Body of pancreas (tissue), 4 donors: Measurements from ENCODE around the gene METAP1. TPM values are rescaled to one million over a fixed set of nuclear protein-coding genes. Genes with fewer than 3 reads are reported as not detected.
A peak's percentile ranks its signal among the peaks of the same experiment; 100 is the strongest.

Experiments
- ATAC-seq: fragments of 150-250 bp; one replicate; pipeline ENCODE4 v1.9.1; 2016
- DNase-seq, 4 donors: peaks; one replicate each; pipeline ENCODE4 v3.0.0-alpha.2; 2019
- H3K27ac ChIP-seq, 4 donors: fragments of 200-600 bp; sonication (generic); 1 replicate in 3 of 4; 2 replicates in 1 of 4; pipeline versions ENCODE4 v1.5.1 to v1.6.1; 2016 to 2019; ENCODE audit warnings: mild to moderate bottlenecking in 1 of 4, mixed read lengths in 1 of 4, moderate library complexity in 1 of 4
- H3K27me3 ChIP-seq, 2 donors: fragments of 200-600 bp; sonication (generic); one replicate each; pipeline ENCODE4 v1.6.0; 2016; ENCODE audit warnings: mild to moderate bottlenecking in 1 of 2
- H3K36me3 ChIP-seq, 2 donors: fragments of 200-600 bp; sonication (generic); replicated peaks in 1 of 2; 2 replicates each; pipeline ENCODE4 v1.5.1; 2016; ENCODE audit warnings: low read depth in 2 of 2; ENCODE audit not compliant: insufficient read depth in 1 of 2
- H3K4me1 ChIP-seq: fragments of 200-600 bp; sonication (generic); one replicate; pipeline ENCODE4 v1.6.0; 2016
- H3K4me3 ChIP-seq, 2 donors: fragments of 200-600 bp; sonication (generic); 1 replicate in 1 of 2; 2 replicates in 1 of 2; pipeline ENCODE4 v1.5.1; 2016 to 2019
- H3K9me3 ChIP-seq, 3 donors: fragments of 200-600 bp; sonication (generic); 1 replicate in 2 of 3; 2 replicates in 1 of 3; pipeline ENCODE4 v1.5.1; 2016
- CTCF ChIP-seq, 7 experiments: fragments of 450-650 bp in 4 of 7; fragments of 200-600 bp in 3 of 7; sonication (generic) in 3 of 7; IDR thresholded peaks; one replicate each; pipeline ENCODE4 v1.5.1; 2016 to 2019; ENCODE audit warnings: antibody characterized with exemption in 7 of 7
- POLR2A ChIP-seq, 3 donors: fragments of 450-650 bp; IDR thresholded peaks; one replicate each; pipeline ENCODE4 v1.6.1; 2016; ENCODE audit warnings: antibody characterized with exemption in 3 of 3, mild to moderate bottlenecking in 2 of 3
- WGBS, 2 donors: methylation state at CpG; one replicate each; pipeline ENCODE4 v1.1.5; 2017; 5-methylcytosine and 5-hydroxymethylcytosine counted together
- intact Hi-C: fragments of 100-400 bp; cut with DNase I; formaldehyde crosslinking; loops from one replicate; pipeline ENCODE4 v1.15.1; 2023
- total RNA-seq, 2 donors: library from RNA; depleted of rRNA; stranded (reverse); fragments of >200 nt; gene quantifications; one replicate each; pipeline ENCODE4 v1.1.0, GENCODE V29; 2016

The METAP1 gene
- total RNA-seq, 2 donors from 2014 or later = 21.1 to 21.8 TPM

- TF ChIP-seq CTCF (IDR thresholded peaks at IDR 0.05) (no peak), POLR2A (IDR thresholded peaks at IDR 0.05) (no peak)
- no peaks in the 10 kb centered on the region for H3K27me3 ChIP-seq
- H3K4me1 ChIP-seq = peaks cover 18% of the 10 kb centered on the region
- ATAC-seq = no peak
- peak overlapping the region; percentile 60 to 84 (median 80) for H3K27ac ChIP-seq
- no peaks in the 10 kb centered on the region for H3K9me3 ChIP-seq
- peak overlapping the region in 1 of 2 donors; percentile 57 for H3K4me3 ChIP-seq
- intact Hi-C loops = loop anchor here (10.0 kb wide), 1 partner anchor 60 kb away; no protein-coding TSS in a partner anchor
- no peak for DNase-seq
- no peaks in the 10 kb centered on the region for H3K36me3 ChIP-seq
- WGBS, 2 donors = 34 to 38% methylated on average over 17 of the region's 17 CpGs
Observed at GRCh38 chr4:98994474-98995182, 893 bp upstream of the METAP1 start.

GRCh38 chr4:98996056-98996764 lies 689 bp downstream of the METAP1 start:
- intact Hi-C loops = loop anchor here (10.0 kb wide), 1 partner anchor 59 kb away; no protein-coding TSS in a partner anchor
- WGBS, 2 donors = 0 to 1% methylated on average over 18 to 47 of the region's 57 CpGs
- H3K4me3 ChIP-seq = peak overlapping the region; percentile 83 to 93
- ATAC-seq (no peak), DNase-seq (peak in 3 of 4 donors; percentile 14 to 24 (median 22))
- H3K4me1 ChIP-seq = peaks cover 18% of the 10 kb centered on the region
- H3K27ac ChIP-seq = peak overlapping the region; percentile 81 to 93 (median 88)
- no peaks in the 10 kb centered on the region for H3K27me3 ChIP-seq
- TF ChIP-seq CTCF (IDR thresholded peaks at IDR 0.05) (no peak), POLR2A (IDR thresholded peaks at IDR 0.05) (no peak)
- no peaks in the 10 kb centered on the region for H3K9me3 ChIP-seq
- H3K36me3 ChIP-seq = no peaks in the 10 kb centered on the region

- Histone ChIP-seq H3K27me3 (no peaks in the 10 kb centered on the region), H3K4me3 (peak overlapping the region in 1 of 2 donors; percentile 83), H3K36me3 (no peaks in the 10 kb centered on the region), H3K4me1 (peaks cover 18% of the 10 kb centered on the region), H3K9me3 (no peaks in the 10 kb centered on the region), H3K27ac (peak overlapping the region in 3 of 4 donors; percentile 81 to 93 (median 89))
- no peak for DNase-seq
- intact Hi-C loops = loop anchor here (10.0 kb wide), 1 partner anchor 58 kb away; no protein-coding TSS in a partner anchor
- TF ChIP-seq CTCF (IDR thresholded peaks at IDR 0.05) (no peak), POLR2A (IDR thresholded peaks at IDR 0.05) (no peak)
- 25 to 45% methylated on average over 5 of the region's 5 CpGs for WGBS, 2 donors
- ATAC-seq = no peak
Observed at GRCh38 chr4:98996765-98997068, 1.2 kb downstream of the METAP1 start.

- no peaks in the 10 kb centered on the region for H3K36me3 ChIP-seq
- H3K27ac ChIP-seq = peak overlapping the region in 1 of 4 donors; percentile 93
- ATAC-seq = no peak
- intact Hi-C loops = loop anchor here (10.0 kb wide), 1 partner anchor 58 kb away; no protein-coding TSS in a partner anchor
- DNase-seq = no peak
- H3K4me3 ChIP-seq = no peak overlapping the region
- H3K9me3 ChIP-seq = no peaks in the 10 kb centered on the region
- 32 to 41% methylated on average over 6 of the region's 6 CpGs for WGBS, 2 donors
- TF ChIP-seq POLR2A (IDR thresholded peaks at IDR 0.05) (no peak), CTCF (IDR thresholded peaks at IDR 0.05) (no peak)
- no peaks in the 10 kb centered on the region for H3K27me3 ChIP-seq
- H3K4me1 ChIP-seq = peaks cover 18% of the 10 kb centered on the region
Observed at GRCh38 chr4:98997166-98997565, 1.6 kb downstream of the METAP1 start.
